Measurements from ENCODE around the gene UNCX.

DNA sequence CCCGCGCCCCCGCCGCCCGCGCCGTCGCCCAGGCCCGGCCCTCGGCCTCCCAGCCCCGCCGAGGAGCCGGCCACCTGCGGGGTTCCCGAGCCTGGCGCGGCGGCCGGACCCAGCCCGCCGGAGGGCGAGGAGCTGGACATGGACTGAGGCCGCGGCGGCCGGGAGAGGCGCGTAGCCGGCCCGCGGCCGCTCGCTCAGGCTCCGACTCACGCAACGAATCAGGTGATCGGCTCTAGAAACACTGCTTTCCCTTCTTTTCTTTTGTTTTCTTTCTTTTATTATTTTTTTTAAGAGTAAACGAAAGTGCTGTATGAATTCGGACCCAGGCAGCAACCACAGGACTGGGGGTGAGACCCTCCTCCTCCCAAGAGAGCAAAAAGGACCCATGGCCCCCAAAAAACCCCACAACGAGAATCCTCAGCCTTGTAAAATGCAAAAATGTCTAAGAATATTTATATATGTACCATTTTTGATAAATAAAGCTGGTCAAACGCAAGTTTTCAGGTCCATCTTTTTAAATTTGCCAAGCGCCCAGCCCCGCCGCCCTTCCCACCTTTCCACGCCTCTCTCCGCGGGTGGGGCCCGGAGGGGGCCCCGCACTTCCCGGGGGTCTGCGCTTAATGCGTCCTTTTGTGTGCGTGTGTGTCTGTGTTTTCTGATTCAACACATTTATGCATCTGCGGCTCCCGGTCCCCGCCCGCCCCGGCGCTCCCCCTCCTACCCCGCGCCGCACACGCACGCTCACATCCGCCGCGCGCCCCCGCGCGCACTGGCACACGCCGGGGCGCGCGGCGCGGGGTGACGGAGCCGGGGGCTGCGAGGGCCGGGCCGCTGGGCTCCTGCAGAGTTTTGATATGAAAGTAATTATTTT is 4.4 kb downstream of the UNCX start:
- TF ChIP-seq, protein P1, sequence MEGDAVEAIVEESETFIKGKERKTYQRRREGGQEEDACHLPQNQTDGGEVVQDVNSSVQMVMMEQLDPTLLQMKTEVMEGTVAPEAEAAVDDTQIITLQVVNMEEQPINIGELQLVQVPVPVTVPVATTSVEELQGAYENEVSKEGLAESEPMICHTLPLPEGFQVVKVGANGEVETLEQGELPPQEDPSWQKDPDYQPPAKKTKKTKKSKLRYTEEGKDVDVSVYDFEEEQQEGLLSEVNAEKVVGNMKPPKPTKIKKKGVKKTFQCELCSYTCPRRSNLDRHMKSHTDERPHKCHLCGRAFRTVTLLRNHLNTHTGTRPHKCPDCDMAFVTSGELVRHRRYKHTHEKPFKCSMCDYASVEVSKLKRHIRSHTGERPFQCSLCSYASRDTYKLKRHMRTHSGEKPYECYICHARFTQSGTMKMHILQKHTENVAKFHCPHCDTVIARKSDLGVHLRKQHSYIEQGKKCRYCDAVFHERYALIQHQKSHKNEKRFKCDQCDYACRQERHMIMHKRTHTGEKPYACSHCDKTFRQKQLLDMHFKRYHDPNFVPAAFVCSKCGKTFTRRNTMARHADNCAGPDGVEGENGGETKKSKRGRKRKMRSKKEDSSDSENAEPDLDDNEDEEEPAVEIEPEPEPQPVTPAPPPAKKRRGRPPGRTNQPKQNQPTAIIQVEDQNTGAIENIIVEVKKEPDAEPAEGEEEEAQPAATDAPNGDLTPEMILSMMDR (IDR thresholded peaks at IDR 0.05; ENCODE audit: low read depth, low read length), result no peak
- TF ChIP-seq, protein P2, sequence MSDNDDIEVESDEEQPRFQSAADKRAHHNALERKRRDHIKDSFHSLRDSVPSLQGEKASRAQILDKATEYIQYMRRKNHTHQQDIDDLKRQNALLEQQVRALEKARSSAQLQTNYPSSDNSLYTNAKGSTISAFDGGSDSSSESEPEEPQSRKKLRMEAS (IDR thresholded peaks at IDR 0.05; ENCODE audit: low read depth, low read length), result no peak

All from NB4 (cell line).